A549 (cell line): ENCODE data around the gene NYAP1.
"Not testable (repeated sequence)": the region's sequence is repeated elsewhere in the genome, so short reads cannot be mapped to it uniquely, and the experiment has no call there.

ENCODE experiments used
- CEBPB ChIP-seq, 2 experiments: fragments of >200 bp in 1 of 2; sonication (Bioruptor Twin) in 1 of 2; formaldehyde crosslinking in 1 of 2; IDR thresholded peaks; 2 replicates each; pipeline ENCODE4 v1.6.1; 2012 to 2016
- EHF ChIP-seq: fragments of 250-450 bp; sonication (Bioruptor Pico); IDR thresholded peaks from 2 replicates; pipeline ENCODE4 v1.5.0; 2020; ENCODE audit warnings: mild to moderate bottlenecking
- EP300 ChIP-seq, 2 experiments: fragments of >200 bp; sonication (Bioruptor Twin); formaldehyde crosslinking; IDR thresholded peaks; 2 replicates in 1 of 2; 3 replicates in 1 of 2; pipeline ENCODE4 v1.6.1; 2016 to 2017
- ESRRA ChIP-seq: fragments of 150-350 bp; IDR thresholded peaks from 2 replicates; pipeline ENCODE4 v1.6.1; 2014; ENCODE audit warnings: mild to moderate bottlenecking, low read length, borderline replicate concordance
- HOXA7 ChIP-seq: fragments of 250-450 bp; sonication (Bioruptor Pico); IDR thresholded peaks from 2 replicates; pipeline ENCODE4 v1.5.0; 2020; ENCODE audit warnings: mild to moderate bottlenecking, moderate library complexity
- POLR2A ChIP-seq: IDR thresholded peaks from 2 replicates; pipeline ENCODE4 v1.6.1; 2012; ENCODE audit warnings: mild to moderate bottlenecking, low read length
- RAD21 ChIP-seq, 2 experiments: fragments of >200 bp in 1 of 2; sonication (Bioruptor Twin) in 1 of 2; formaldehyde crosslinking in 1 of 2; IDR thresholded peaks in 1 of 2; conservative IDR thresholded peaks in 1 of 2; 2 replicates in 1 of 2; 3 replicates in 1 of 2; pipeline ENCODE4 v1.6.1; 2012 to 2018; ENCODE audit warnings: inconsistent platforms in 1 of 2
- ZSCAN20 ChIP-seq: fragments of 250-450 bp; sonication (Bioruptor Pico); IDR thresholded peaks from 2 replicates; pipeline ENCODE4 v1.8.0; 2022; ENCODE audit warnings: mild to moderate bottlenecking, moderate library complexity
- TF ChIP-seq, protein P1 (sequence below): fragments of >200 bp; sonication (Bioruptor Twin); formaldehyde crosslinking; IDR thresholded peaks from 3 replicates; pipeline ENCODE4 v1.6.1; 2016
- TF ChIP-seq, protein P2 (sequence below): fragments of >200 bp; sonication (Bioruptor Twin); formaldehyde crosslinking; IDR thresholded peaks from 3 replicates; pipeline ENCODE4 v1.5.1; 2016
- TF ChIP-seq, protein P3 (sequence below): fragments of 200-600 bp; sonication (generic); IDR thresholded peaks from 2 replicates; pipeline ENCODE4 v1.6.1; 2016; ENCODE audit warnings: antibody characterized with exemption, mild to moderate bottlenecking, moderate library complexity

- TF ChIP-seq, protein P1, sequence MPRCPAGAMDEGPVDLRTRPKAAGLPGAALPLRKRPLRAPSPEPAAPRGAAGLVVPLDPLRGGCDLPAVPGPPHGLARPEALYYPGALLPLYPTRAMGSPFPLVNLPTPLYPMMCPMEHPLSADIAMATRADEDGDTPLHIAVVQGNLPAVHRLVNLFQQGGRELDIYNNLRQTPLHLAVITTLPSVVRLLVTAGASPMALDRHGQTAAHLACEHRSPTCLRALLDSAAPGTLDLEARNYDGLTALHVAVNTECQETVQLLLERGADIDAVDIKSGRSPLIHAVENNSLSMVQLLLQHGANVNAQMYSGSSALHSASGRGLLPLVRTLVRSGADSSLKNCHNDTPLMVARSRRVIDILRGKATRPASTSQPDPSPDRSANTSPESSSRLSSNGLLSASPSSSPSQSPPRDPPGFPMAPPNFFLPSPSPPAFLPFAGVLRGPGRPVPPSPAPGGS: not testable (repeated sequence)
- TF ChIP-seq, protein P2, sequence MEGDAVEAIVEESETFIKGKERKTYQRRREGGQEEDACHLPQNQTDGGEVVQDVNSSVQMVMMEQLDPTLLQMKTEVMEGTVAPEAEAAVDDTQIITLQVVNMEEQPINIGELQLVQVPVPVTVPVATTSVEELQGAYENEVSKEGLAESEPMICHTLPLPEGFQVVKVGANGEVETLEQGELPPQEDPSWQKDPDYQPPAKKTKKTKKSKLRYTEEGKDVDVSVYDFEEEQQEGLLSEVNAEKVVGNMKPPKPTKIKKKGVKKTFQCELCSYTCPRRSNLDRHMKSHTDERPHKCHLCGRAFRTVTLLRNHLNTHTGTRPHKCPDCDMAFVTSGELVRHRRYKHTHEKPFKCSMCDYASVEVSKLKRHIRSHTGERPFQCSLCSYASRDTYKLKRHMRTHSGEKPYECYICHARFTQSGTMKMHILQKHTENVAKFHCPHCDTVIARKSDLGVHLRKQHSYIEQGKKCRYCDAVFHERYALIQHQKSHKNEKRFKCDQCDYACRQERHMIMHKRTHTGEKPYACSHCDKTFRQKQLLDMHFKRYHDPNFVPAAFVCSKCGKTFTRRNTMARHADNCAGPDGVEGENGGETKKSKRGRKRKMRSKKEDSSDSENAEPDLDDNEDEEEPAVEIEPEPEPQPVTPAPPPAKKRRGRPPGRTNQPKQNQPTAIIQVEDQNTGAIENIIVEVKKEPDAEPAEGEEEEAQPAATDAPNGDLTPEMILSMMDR: not testable (repeated sequence)
- TF ChIP-seq EP300 (IDR thresholded peaks at IDR 0.05); ESRRA; ZSCAN20; POLR2A; CEBPB (IDR thresholded peaks at IDR 0.05); HOXA7 (CRISPR knock-in tag); RAD21 (conservative IDR thresholded peaks at IDR 0.05 in 1 of 2, IDR thresholded peaks at IDR 0.05 in 1 of 2); EHF (CRISPR knock-in tag): not testable (repeated sequence)
- TF ChIP-seq, protein P3, sequence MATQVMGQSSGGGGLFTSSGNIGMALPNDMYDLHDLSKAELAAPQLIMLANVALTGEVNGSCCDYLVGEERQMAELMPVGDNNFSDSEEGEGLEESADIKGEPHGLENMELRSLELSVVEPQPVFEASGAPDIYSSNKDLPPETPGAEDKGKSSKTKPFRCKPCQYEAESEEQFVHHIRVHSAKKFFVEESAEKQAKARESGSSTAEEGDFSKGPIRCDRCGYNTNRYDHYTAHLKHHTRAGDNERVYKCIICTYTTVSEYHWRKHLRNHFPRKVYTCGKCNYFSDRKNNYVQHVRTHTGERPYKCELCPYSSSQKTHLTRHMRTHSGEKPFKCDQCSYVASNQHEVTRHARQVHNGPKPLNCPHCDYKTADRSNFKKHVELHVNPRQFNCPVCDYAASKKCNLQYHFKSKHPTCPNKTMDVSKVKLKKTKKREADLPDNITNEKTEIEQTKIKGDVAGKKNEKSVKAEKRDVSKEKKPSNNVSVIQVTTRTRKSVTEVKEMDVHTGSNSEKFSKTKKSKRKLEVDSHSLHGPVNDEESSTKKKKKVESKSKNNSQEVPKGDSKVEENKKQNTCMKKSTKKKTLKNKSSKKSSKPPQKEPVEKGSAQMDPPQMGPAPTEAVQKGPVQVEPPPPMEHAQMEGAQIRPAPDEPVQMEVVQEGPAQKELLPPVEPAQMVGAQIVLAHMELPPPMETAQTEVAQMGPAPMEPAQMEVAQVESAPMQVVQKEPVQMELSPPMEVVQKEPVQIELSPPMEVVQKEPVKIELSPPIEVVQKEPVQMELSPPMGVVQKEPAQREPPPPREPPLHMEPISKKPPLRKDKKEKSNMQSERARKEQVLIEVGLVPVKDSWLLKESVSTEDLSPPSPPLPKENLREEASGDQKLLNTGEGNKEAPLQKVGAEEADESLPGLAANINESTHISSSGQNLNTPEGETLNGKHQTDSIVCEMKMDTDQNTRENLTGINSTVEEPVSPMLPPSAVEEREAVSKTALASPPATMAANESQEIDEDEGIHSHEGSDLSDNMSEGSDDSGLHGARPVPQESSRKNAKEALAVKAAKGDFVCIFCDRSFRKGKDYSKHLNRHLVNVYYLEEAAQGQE: not testable (repeated sequence)
Observed at GRCh38 chr7:100541309-100541708, 57.6 kb downstream of the NYAP1 start.
